KMS-11 (cell line): ENCODE data around the gene CACNA2D3.

Source experiments
- H2AFZ ChIP-seq: fragments of 200-600 bp; sonication (generic); 2 replicates; pipeline ENCODE4 v1.6.1; 2016; ENCODE audit warnings: antibody characterized with exemption, mixed run types, low read depth
- H3K27ac ChIP-seq: fragments of 200-600 bp; sonication (generic); 2 replicates; pipeline ENCODE4 v1.6.1; 2016; ENCODE audit warnings: mild to moderate bottlenecking, mixed run types
- H3K27me3 ChIP-seq: fragments of 200-600 bp; sonication (generic); 2 replicates; pipeline ENCODE4 v1.6.1; 2017; ENCODE audit warnings: mild to moderate bottlenecking, low read depth, mixed run types, moderate library complexity; ENCODE audit not compliant: insufficient read depth
- H3K36me3 ChIP-seq: fragments of 200-600 bp; sonication (generic); 2 replicates; pipeline ENCODE4 v1.6.1; 2017; ENCODE audit warnings: mild to moderate bottlenecking, mixed run types; ENCODE audit not compliant: insufficient read depth
- H3K4me1 ChIP-seq: fragments of 200-600 bp; sonication (generic); 2 replicates; pipeline ENCODE4 v1.6.1; 2016; ENCODE audit warnings: mild to moderate bottlenecking, low read depth, mixed run types; ENCODE audit not compliant: poor library complexity, severe bottlenecking
- H3K4me2 ChIP-seq: fragments of 200-600 bp; sonication (generic); 2 replicates; pipeline ENCODE4 v1.7.0; 2016; ENCODE audit warnings: mild to moderate bottlenecking, mixed run types
- H3K4me3 ChIP-seq: fragments of 200-600 bp; sonication (generic); IDR thresholded peaks from 2 replicates; pipeline ENCODE4 v1.6.1; 2017; ENCODE audit warnings: low read depth, low read length, mixed read lengths; ENCODE audit not compliant: insufficient read depth
- H3K79me2 ChIP-seq: fragments of 200-600 bp; sonication (generic); 2 replicates; pipeline ENCODE4 v1.6.1; 2016; ENCODE audit warnings: low read depth, mixed run types; ENCODE audit not compliant: insufficient read depth
- H3K9ac ChIP-seq: fragments of 200-600 bp; sonication (generic); 2 replicates; pipeline ENCODE4 v1.6.1; 2016; ENCODE audit warnings: mild to moderate bottlenecking, mixed run types
- H4K20me1 ChIP-seq: fragments of 200-600 bp; sonication (generic); 2 replicates; pipeline ENCODE4 v1.6.1; 2016; ENCODE audit warnings: mild to moderate bottlenecking, mixed run types; ENCODE audit not compliant: insufficient read depth
- CTCF ChIP-seq: fragments of 200-600 bp; sonication (generic); conservative IDR thresholded peaks from 2 replicates; pipeline ENCODE4 v1.6.1; 2017; ENCODE audit warnings: low read depth, mild to moderate bottlenecking, antibody characterized with exemption, low read length, moderate library complexity, mixed read lengths

CACNA2D3 gene

GRCh38 chr3:54951405-54951804 lies 829.1 kb downstream of the CACNA2D3 start:
- Histone ChIP-seq H3K4me1 (no peaks in the 10 kb centered on the region), H3K79me2 (no peaks in the 10 kb centered on the region), H4K20me1 (no peaks in the 10 kb centered on the region), H3K4me3 (no peak overlapping the region), H2AFZ (no peak overlapping the region), H3K9ac (no peak overlapping the region), H3K4me2 (no peak overlapping the region), H3K27ac (no peak overlapping the region), H3K36me3 (no peaks in the 10 kb centered on the region), H3K27me3 (no peaks in the 10 kb centered on the region)
- TF ChIP-seq CTCF, result no peak

GRCh38 chr3:54954022-54954421 lies 831.7 kb downstream of the CACNA2D3 start:
- Histone ChIP-seq H3K27ac (no peak overlapping the region), H3K4me2 (no peak overlapping the region)

GRCh38 chr3:54954521-54954920 lies 832.2 kb downstream of the CACNA2D3 start:
- Histone ChIP-seq H3K4me3 (no peak overlapping the region), H2AFZ (no peak overlapping the region), H3K27me3 (no peaks in the 10 kb centered on the region), H3K27ac (no peak overlapping the region), H3K36me3 (no peaks in the 10 kb centered on the region), H4K20me1 (no peaks in the 10 kb centered on the region), H3K9ac (no peak overlapping the region), H3K79me2 (no peaks in the 10 kb centered on the region), H3K4me1 (no peaks in the 10 kb centered on the region), H3K4me2 (no peak overlapping the region)
- no peak for TF ChIP-seq CTCF

More at GRCh38 chr3:54954022-54954421, 831.7 kb downstream of the CACNA2D3 start:
- Histone ChIP-seq H3K4me3 (no peak overlapping the region), H4K20me1 (no peaks in the 10 kb centered on the region), H3K27me3 (no peaks in the 10 kb centered on the region), H3K36me3 (no peaks in the 10 kb centered on the region), H3K9ac (no peak overlapping the region), H3K79me2 (no peaks in the 10 kb centered on the region), H3K4me1 (no peaks in the 10 kb centered on the region), H2AFZ (no peak overlapping the region)
- no peak for TF ChIP-seq CTCF

- H3K27me3 ChIP-seq, result no peaks in the 10 kb centered on the region
- no peak overlapping the region for H3K9ac ChIP-seq
- H3K79me2 ChIP-seq, result no peaks in the 10 kb centered on the region
- no peak overlapping the region for H3K4me3 ChIP-seq
- H3K4me1 ChIP-seq, result no peaks in the 10 kb centered on the region
- H4K20me1 ChIP-seq, result no peaks in the 10 kb centered on the region
- no peaks in the 10 kb centered on the region for H3K36me3 ChIP-seq
- no peak overlapping the region for H3K4me2 ChIP-seq
- H2AFZ ChIP-seq, result no peak overlapping the region
- TF ChIP-seq CTCF, result no peak
- no peak overlapping the region for H3K27ac ChIP-seq
Measured at GRCh38 chr3:54955496-54955895, 833.1 kb downstream of the CACNA2D3 start.

GRCh38 chr3:54955941-54956340 lies 833.6 kb downstream of the CACNA2D3 start:
- no peak overlapping the region for H3K4me3 ChIP-seq
- H3K27me3 ChIP-seq, result no peaks in the 10 kb centered on the region
- no peak overlapping the region for H3K4me2 ChIP-seq
- no peak overlapping the region for H2AFZ ChIP-seq
- no peaks in the 10 kb centered on the region for H3K4me1 ChIP-seq
- no peaks in the 10 kb centered on the region for H3K79me2 ChIP-seq
- H3K27ac ChIP-seq, result no peak overlapping the region
- H3K9ac ChIP-seq, result no peak overlapping the region
- H4K20me1 ChIP-seq, result no peaks in the 10 kb centered on the region
- H3K36me3 ChIP-seq, result no peaks in the 10 kb centered on the region
- TF ChIP-seq CTCF, result no peak
